Neuronal stem cell (in vitro differentiated cells): ENCODE measurements around the gene CARD14. TPM values are rescaled to one million over a fixed set of nuclear protein-coding genes. Genes with fewer than 3 reads are reported as not detected.
A peak's percentile ranks its signal among the peaks of the same experiment; 100 is the strongest.

Experiments
- DNase-seq: peaks from one replicate; pipeline ENCODE4 v3.0.0-alpha.2; 2013; ENCODE audit warnings: low spot score
- H2AFZ ChIP-seq: one replicate; pipeline ENCODE4 v1.6.1; 2013; ENCODE audit warnings: mild to moderate bottlenecking, low read length, inconsistent platforms
- H2AK5ac ChIP-seq: 2 replicates; pipeline ENCODE4 v1.6.1; 2013; ENCODE audit warnings: low read depth, mild to moderate bottlenecking, inconsistent platforms, low read length, moderate library complexity, mixed read lengths
- H2BK120ac ChIP-seq: 2 replicates; pipeline ENCODE4 v1.6.1; 2013; ENCODE audit warnings: low read depth, mild to moderate bottlenecking, inconsistent platforms, low read length, moderate library complexity, mixed read lengths
- H2BK12ac ChIP-seq: one replicate; pipeline ENCODE4 v1.6.1; 2013; ENCODE audit warnings: low read length, inconsistent platforms
- H2BK15ac ChIP-seq: 2 replicates; pipeline ENCODE4 v1.6.1; 2013; ENCODE audit warnings: mild to moderate bottlenecking, low read length, inconsistent platforms, mixed read lengths
- H2BK5ac ChIP-seq: one replicate; pipeline ENCODE4 v1.6.1; 2013; ENCODE audit warnings: inconsistent platforms, mild to moderate bottlenecking, low read length, moderate library complexity
- H3K14ac ChIP-seq: one replicate; pipeline ENCODE4 v1.6.1; 2013; ENCODE audit warnings: low read length, inconsistent platforms
- H3K18ac ChIP-seq: 2 replicates; pipeline ENCODE4 v1.6.1; 2013; ENCODE audit warnings: low read length, inconsistent platforms
- H3K23ac ChIP-seq: 2 replicates; pipeline ENCODE4 v1.6.1; 2013; ENCODE audit warnings: low read depth, mild to moderate bottlenecking, mixed read lengths, low read length, inconsistent platforms; ENCODE audit not compliant: poor library complexity
- H3K27ac ChIP-seq: replicated peaks from 3 replicates; pipeline ENCODE4 v1.5.1; 2013; ENCODE audit warnings: low read length, inconsistent platforms
- H3K27me3 ChIP-seq, 3 experiments: 2 replicates each; pipeline ENCODE4 v1.6.1; 2013; ENCODE audit warnings: low read length in 3 of 3, mild to moderate bottlenecking in 2 of 3, inconsistent platforms in 1 of 3, low read depth in 1 of 3, mixed read lengths in 1 of 3, moderate library complexity in 1 of 3; ENCODE audit not compliant: control insufficient read depth in 3 of 3, insufficient read depth in 3 of 3
- H3K36me3 ChIP-seq, 2 donors: replicated peaks in 1 of 2; 2 replicates each; pipeline ENCODE4 v1.6.1; 2013; ENCODE audit warnings: low read length in 2 of 2; ENCODE audit not compliant: control insufficient read depth in 2 of 2, insufficient read depth in 2 of 2
- H3K4ac ChIP-seq: 2 replicates; pipeline ENCODE4 v1.6.1; 2013; ENCODE audit warnings: inconsistent platforms, mild to moderate bottlenecking, low read length, moderate library complexity
- H3K4me1 ChIP-seq, 2 donors: 1 replicate in 1 of 2; 2 replicates in 1 of 2; pipeline ENCODE4 v1.6.1; 2013; ENCODE audit warnings: low read length in 2 of 2, low read depth in 1 of 2; ENCODE audit not compliant: control insufficient read depth in 2 of 2, insufficient read depth in 1 of 2
- H3K4me2 ChIP-seq: one replicate; pipeline ENCODE4 v1.6.1; 2013; ENCODE audit warnings: mild to moderate bottlenecking, low read length, inconsistent platforms; ENCODE audit not compliant: insufficient read depth, poor library complexity, severe bottlenecking
- H3K4me3 ChIP-seq, 2 donors: 2 replicates each; pipeline ENCODE4 v1.5.1; 2013; ENCODE audit warnings: low read length in 2 of 2, mild to moderate bottlenecking in 2 of 2, inconsistent platforms in 1 of 2, moderate library complexity in 1 of 2
- H3K79me1 ChIP-seq: one replicate; pipeline ENCODE4 v1.6.1; 2013; ENCODE audit warnings: low read depth, mild to moderate bottlenecking, inconsistent platforms, low read length, moderate library complexity
- H3K9ac ChIP-seq: one replicate; pipeline ENCODE4 v1.6.1; 2013; ENCODE audit warnings: mild to moderate bottlenecking, low read depth, low read length, inconsistent platforms; ENCODE audit not compliant: poor library complexity
- H3K9me3 ChIP-seq, 2 donors: replicated peaks in 1 of 2; 2 replicates each; pipeline versions ENCODE3 to v1.6.1; 2013; ENCODE audit warnings: low read length in 2 of 2, mild to moderate bottlenecking in 2 of 2, inconsistent platforms in 1 of 2, low read depth in 1 of 2, mixed read lengths in 1 of 2, moderate library complexity in 1 of 2; ENCODE audit not compliant: control insufficient read depth in 2 of 2, insufficient read depth in 1 of 2
- H4K8ac ChIP-seq: one replicate; pipeline ENCODE4 v1.6.1; 2013; ENCODE audit warnings: low read depth, mild to moderate bottlenecking, inconsistent platforms, low read length, moderate library complexity
- H4K91ac ChIP-seq: one replicate; pipeline ENCODE4 v1.6.1; 2013; ENCODE audit warnings: low read length, low read depth, mild to moderate bottlenecking, inconsistent platforms; ENCODE audit not compliant: poor library complexity
- WGBS, 2 donors: extraction: QIAGEN DNeasy Blood & Tissue Kit; methylation state at CpG; one replicate each; pipeline ENCODE4 v1.1.7; 2013; ENCODE audit warnings: missing lambda C conversion rate in 2 of 2, mixed read lengths in 1 of 2; ENCODE audit not compliant: insufficient read length in 2 of 2, insufficient replicate concordance in 1 of 2; ENCODE audit errors: extremely low coverage in 2 of 2; 5-methylcytosine and 5-hydroxymethylcytosine counted together
- polyA plus RNA-seq, 2 experiments: library from polyadenylated mRNA; stranded (reverse); fragments of 200-250 nt; gene quantifications; one replicate each; pipeline ENCODE4 v1.2.3, GENCODE V29; 2013

Gene CARD14
- polyA plus RNA-seq (2013, experiment 1 of 2), result 0.20 TPM
- polyA plus RNA-seq (2013, experiment 2 of 2), result 0.22 TPM

GRCh38 chr17:80169784-80170500 is at the start of gene CARD14:
CARD14 (plus strand) TSS chr17:80170030; CDS start chr17:80181439, 11,409 bp downstream.
- Histone ChIP-seq H3K4me1 (peaks cover 5 to 6% of the 10 kb centered on the region in 2 donors), H3K27ac (no peak within 1 kb of the TSS), H2BK120ac (no peak within 1 kb of the TSS), H2BK5ac (no peak within 1 kb of the TSS), H4K8ac (no peak within 1 kb of the TSS), H3K4me2 (no peak within 1 kb of the TSS), H2BK15ac (no peak within 1 kb of the TSS), H3K4me3 (no peak within 1 kb of the TSS), H3K36me3 (no peaks in the 10 kb centered on the region), H3K14ac (no peak within 1 kb of the TSS), H3K23ac (peak within 1 kb of the TSS; percentile 59), H2AFZ (peak within 1 kb of the TSS; percentile 28), H3K9ac (no peak within 1 kb of the TSS), H3K9me3 (no peaks in the 10 kb centered on the region), H3K18ac (peak within 1 kb of the TSS; percentile 68), H3K27me3 (peaks cover 0 to 8% (median 0%) of the 10 kb centered on the region in 3 experiments), H3K79me1 (no peaks in the 10 kb centered on the region), H3K4ac (no peak within 1 kb of the TSS), H2AK5ac (peak within 1 kb of the TSS; percentile 40), H2BK12ac (peak within 1 kb of the TSS; percentile 4), H4K91ac (no peak within 1 kb of the TSS)
- WGBS, 2 donors, result no CpG with 5 or more reads among the region's 19 CpGs
- no peak for DNase-seq

DNA sequence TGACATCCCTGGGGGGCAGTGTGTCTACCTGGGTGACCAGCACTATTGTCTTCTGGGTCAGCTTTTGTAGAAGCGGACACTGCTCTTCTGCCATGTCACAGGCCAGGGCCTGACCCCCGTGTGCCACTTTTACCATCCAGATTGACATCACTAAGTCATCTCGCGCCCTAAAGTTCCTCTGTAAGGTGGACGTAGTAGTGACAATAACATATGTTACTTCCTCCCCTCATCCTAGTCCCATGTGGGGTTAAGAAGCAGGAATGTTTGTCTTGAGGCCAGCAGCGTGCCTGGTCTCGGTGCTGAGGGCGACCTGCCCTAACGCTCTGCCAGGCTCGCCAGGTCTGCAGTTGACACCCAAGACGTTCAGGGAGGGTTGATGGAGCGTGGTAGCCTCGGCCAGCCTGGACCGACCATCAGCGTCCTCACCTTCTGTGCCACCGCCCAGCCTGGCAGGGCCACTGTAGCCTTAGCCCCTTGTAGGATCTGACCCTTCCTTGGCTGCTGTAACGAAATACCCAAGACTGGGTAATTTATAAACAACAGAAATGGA is 47.7 kb upstream of the CARD14 start:
- H3K4me3 ChIP-seq, result no peak overlapping the region
- peak overlapping the region; percentile 28 for H2BK120ac ChIP-seq
- no peaks in the 10 kb centered on the region for H3K9me3 ChIP-seq
- peak overlapping the region; percentile 65 for H3K18ac ChIP-seq
- H3K36me3 ChIP-seq, result peaks cover 0 to 1% of the 10 kb centered on the region in 2 donors
- no peak overlapping the region for H3K4me2 ChIP-seq
- WGBS, 2 donors, result no CpG with 5 or more reads among the region's 17 CpGs
- peaks cover 2% of the 10 kb centered on the region for H3K79me1 ChIP-seq
- no peak overlapping the region for H2BK5ac ChIP-seq
- no peak overlapping the region for H3K27ac ChIP-seq
- peak overlapping the region; percentile 40 for H2AK5ac ChIP-seq
- H4K8ac ChIP-seq, result no peak overlapping the region
- no peak overlapping the region for H3K23ac ChIP-seq
- H3K14ac ChIP-seq, result peak overlapping the region; percentile 27
- no peak for DNase-seq
- H2BK15ac ChIP-seq, result peak overlapping the region; percentile 61
- H2BK12ac ChIP-seq, result peak overlapping the region; percentile 33
- peak overlapping the region; percentile 14 for H3K4ac ChIP-seq
- no peak overlapping the region for H3K9ac ChIP-seq
- no peaks in the 10 kb centered on the region for H3K27me3 ChIP-seq
- H4K91ac ChIP-seq, result no peak overlapping the region
- H3K4me1 ChIP-seq, result peaks cover 5 to 7% of the 10 kb centered on the region in 2 donors
- H2AFZ ChIP-seq, result no peak overlapping the region

DNA sequence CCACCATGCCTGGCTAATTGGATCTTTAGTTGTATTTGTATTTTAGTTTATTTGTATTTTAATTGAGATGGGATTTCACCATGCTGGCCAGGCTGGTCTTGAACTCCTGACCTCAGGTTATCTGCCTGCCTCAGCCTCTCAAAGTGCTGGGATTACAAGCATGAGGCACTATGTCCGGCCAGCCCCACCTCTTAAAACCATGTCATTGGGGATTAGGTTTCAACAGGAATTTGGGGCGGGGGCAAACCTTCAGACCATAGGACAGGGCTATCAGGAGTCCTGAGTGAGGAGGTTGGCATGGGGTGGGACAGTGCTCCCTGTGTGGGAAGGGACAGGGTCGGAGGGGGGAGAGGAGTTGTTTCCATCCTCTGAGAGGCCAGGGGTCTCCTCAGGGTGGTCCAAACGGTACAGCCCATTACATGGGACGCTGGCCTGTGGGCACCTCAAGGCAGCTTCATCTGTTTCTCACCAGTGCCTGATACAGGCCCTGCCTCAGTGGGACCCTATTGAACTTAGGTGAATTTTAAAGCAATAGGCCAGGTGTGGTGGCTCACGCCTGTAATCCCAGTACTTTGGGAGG is 46.8 kb upstream of the CARD14 start:
- no peak overlapping the region for H2BK5ac ChIP-seq
- no CpG with 5 or more reads among the region's 6 CpGs for WGBS, 2 donors
- H2AK5ac ChIP-seq, result no peak overlapping the region
- no peaks in the 10 kb centered on the region for H3K9me3 ChIP-seq
- no peak overlapping the region for H2AFZ ChIP-seq
- no peak overlapping the region for H3K14ac ChIP-seq
- peaks cover 4 to 7% of the 10 kb centered on the region in 2 donors for H3K4me1 ChIP-seq
- H4K8ac ChIP-seq, result no peak overlapping the region
- H3K4me3 ChIP-seq, result no peak overlapping the region
- H3K79me1 ChIP-seq, result no peaks in the 10 kb centered on the region
- no peaks in the 10 kb centered on the region for H3K36me3 ChIP-seq
- no peak overlapping the region for H2BK12ac ChIP-seq
- DNase-seq, result no peak
- no peak overlapping the region for H3K23ac ChIP-seq
- H3K4ac ChIP-seq, result no peak overlapping the region
- H3K4me2 ChIP-seq, result no peak overlapping the region
- H3K27me3 ChIP-seq, result no peaks in the 10 kb centered on the region
- no peak overlapping the region for H3K27ac ChIP-seq
- H2BK15ac ChIP-seq, result no peak overlapping the region
- H3K18ac ChIP-seq, result peak overlapping the region; percentile 35
- H4K91ac ChIP-seq, result no peak overlapping the region
- H2BK120ac ChIP-seq, result no peak overlapping the region
- no peak overlapping the region for H3K9ac ChIP-seq

- Histone ChIP-seq H3K9me3 (no peaks in the 10 kb centered on the region), H3K9ac (no peak overlapping the region), H2BK120ac (no peak overlapping the region), H3K27ac (no peak overlapping the region), H3K4me3 (no peak overlapping the region), H3K36me3 (no peaks in the 10 kb centered on the region), H2BK15ac (peak overlapping the region; percentile 2), H2BK5ac (no peak overlapping the region), H3K79me1 (no peaks in the 10 kb centered on the region), H3K4me1 (peaks cover 2 to 7% of the 10 kb centered on the region in 2 donors), H3K18ac (no peak overlapping the region), H3K27me3 (no peaks in the 10 kb centered on the region), H2BK12ac (no peak overlapping the region), H3K23ac (no peak overlapping the region), H3K4ac (no peak overlapping the region), H2AFZ (peak overlapping the region; percentile 85), H3K4me2 (no peak overlapping the region), H4K91ac (no peak overlapping the region), H2AK5ac (no peak overlapping the region), H3K14ac (no peak overlapping the region), H4K8ac (no peak overlapping the region)
- WGBS, 2 donors, result no CpG with 5 or more reads among the region's 15 CpGs
- no peak for DNase-seq
Observed at GRCh38 chr17:80123791-80124190, 46.0 kb upstream of the CARD14 start.
